Stimulated activated CD8-positive, alpha-beta memory T cell treated with anti-CD3 and anti-CD28 coated beads, Interleukin-7, amount 100 ng/mL, for 1 hour (primary cell): Measurements from ENCODE around the gene RTP1.

ENCODE experiments used
- DNase-seq, 2 donors: peaks; one replicate each; pipeline ENCODE4 v3.0.0-alpha.2; 2020; ENCODE audit warnings: low read depth in 2 of 2

The RTP1 gene

GRCh38 chr3:187242435-187242834 lies 45.1 kb downstream of the RTP1 start:
- DNase-seq, result no peak

- no peak for DNase-seq
These were observed 45.6 kb downstream of the RTP1 start for GRCh38 chr3:187242900-187243299.

- no peak for DNase-seq
These were observed 46.7 kb downstream of the RTP1 start for GRCh38 chr3:187243933-187244524.

GRCh38 chr3:187247398-187247797 lies 50.1 kb downstream of the RTP1 start:
- DNase-seq, result no peak
